Osteocyte (in vitro differentiated cells): Measurements from ENCODE around the gene GUCY2F. TPM values are rescaled to one million over a fixed set of nuclear protein-coding genes. Genes with fewer than 3 reads are reported as not detected.
A peak's percentile ranks its signal among the peaks of the same experiment; 100 is the strongest.

Experiments
- DNase-seq: peaks from one replicate; pipeline ENCODE4 v3.0.0; 2021; ENCODE audit warnings: mixed read lengths; ENCODE audit not compliant: unreplicated experiment; ENCODE audit errors: extremely low spot score
- H3K27ac Mint-ChIP-seq: one replicate; pipeline ENCODE4 v1.8.0; 2021; ENCODE audit warnings: mild to moderate bottlenecking, mixed read lengths; ENCODE audit not compliant: unreplicated experiment
- H3K27me3 Mint-ChIP-seq: one replicate; pipeline ENCODE4 v1.8.0; 2021; ENCODE audit warnings: mixed read lengths; ENCODE audit not compliant: unreplicated experiment
- H3K36me3 Mint-ChIP-seq: one replicate; pipeline ENCODE4 v1.8.0; 2021; ENCODE audit warnings: mixed read lengths; ENCODE audit not compliant: unreplicated experiment
- H3K4me1 Mint-ChIP-seq: one replicate; pipeline ENCODE4 v1.8.0; 2021; ENCODE audit warnings: mixed read lengths; ENCODE audit not compliant: unreplicated experiment
- H3K4me3 Mint-ChIP-seq: one replicate; pipeline ENCODE4 v1.8.0; 2021; ENCODE audit warnings: mild to moderate bottlenecking, moderate library complexity, mixed read lengths; ENCODE audit not compliant: unreplicated experiment
- H3K9me3 Mint-ChIP-seq: one replicate; pipeline ENCODE4 v1.8.0; 2021; ENCODE audit warnings: mixed read lengths; ENCODE audit not compliant: unreplicated experiment
- total RNA-seq: library from RNA; stranded (reverse); gene quantifications from 2 replicates; pipeline ENCODE4 v1.2.1, GENCODE V29; 2021
- TF ChIP-seq, protein P1 (sequence below): fragments of 200-600 bp; sonication (generic); IDR thresholded peaks from 2 replicates; pipeline ENCODE4 v1.5.0; 2021; ENCODE audit warnings: antibody characterized with exemption, mild to moderate bottlenecking, moderate library complexity

The GUCY2F gene
- total RNA-seq, 1 donor from 2014 or later = not detected

DNA sequence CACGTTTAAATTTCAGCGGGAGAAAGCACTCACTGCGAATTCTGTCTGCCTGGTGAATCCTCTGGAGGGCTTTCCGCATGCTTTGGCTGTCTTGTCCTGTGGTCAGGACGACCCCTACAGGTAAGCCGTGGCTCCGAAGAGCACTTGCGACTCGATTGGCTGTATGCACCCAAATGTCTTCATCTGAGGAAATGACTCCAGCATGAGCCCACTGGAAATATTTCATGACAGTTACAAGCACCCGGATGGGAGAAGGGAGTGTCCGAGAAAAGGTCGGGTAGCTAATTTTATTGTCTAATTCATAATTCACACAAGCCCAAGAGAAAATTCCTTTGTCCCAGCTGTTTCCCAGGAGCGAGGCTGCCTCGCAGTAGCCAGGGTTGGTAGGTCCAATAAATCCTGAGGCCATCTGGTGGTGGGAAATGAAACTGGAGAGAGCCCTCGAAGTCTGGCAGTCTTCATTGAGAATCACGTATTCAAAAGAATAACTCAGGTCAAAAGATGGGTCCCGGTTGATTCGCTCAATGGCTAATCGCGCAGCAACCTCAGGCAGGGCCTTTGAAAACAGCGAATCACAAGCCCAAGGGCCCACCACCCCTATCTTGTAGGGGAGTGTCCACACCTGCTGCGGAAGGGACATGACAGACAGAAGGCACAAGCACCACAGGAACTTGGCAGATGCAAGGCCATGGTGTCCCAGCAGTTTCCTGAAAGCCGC lies 6.6 kb downstream of the GUCY2F start:
- TF ChIP-seq, protein P1, sequence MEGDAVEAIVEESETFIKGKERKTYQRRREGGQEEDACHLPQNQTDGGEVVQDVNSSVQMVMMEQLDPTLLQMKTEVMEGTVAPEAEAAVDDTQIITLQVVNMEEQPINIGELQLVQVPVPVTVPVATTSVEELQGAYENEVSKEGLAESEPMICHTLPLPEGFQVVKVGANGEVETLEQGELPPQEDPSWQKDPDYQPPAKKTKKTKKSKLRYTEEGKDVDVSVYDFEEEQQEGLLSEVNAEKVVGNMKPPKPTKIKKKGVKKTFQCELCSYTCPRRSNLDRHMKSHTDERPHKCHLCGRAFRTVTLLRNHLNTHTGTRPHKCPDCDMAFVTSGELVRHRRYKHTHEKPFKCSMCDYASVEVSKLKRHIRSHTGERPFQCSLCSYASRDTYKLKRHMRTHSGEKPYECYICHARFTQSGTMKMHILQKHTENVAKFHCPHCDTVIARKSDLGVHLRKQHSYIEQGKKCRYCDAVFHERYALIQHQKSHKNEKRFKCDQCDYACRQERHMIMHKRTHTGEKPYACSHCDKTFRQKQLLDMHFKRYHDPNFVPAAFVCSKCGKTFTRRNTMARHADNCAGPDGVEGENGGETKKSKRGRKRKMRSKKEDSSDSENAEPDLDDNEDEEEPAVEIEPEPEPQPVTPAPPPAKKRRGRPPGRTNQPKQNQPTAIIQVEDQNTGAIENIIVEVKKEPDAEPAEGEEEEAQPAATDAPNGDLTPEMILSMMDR = peak; percentile 77
- Mint-ChIP-seq H3K27ac (no peak overlapping the region), H3K9me3 (no peaks in the 10 kb centered on the region), H3K36me3 (no peaks in the 10 kb centered on the region), H3K4me3 (no peak overlapping the region), H3K27me3 (no peaks in the 10 kb centered on the region), H3K4me1 (peaks cover 24% of the 10 kb centered on the region)
- DNase-seq = peak; percentile 85

DNA sequence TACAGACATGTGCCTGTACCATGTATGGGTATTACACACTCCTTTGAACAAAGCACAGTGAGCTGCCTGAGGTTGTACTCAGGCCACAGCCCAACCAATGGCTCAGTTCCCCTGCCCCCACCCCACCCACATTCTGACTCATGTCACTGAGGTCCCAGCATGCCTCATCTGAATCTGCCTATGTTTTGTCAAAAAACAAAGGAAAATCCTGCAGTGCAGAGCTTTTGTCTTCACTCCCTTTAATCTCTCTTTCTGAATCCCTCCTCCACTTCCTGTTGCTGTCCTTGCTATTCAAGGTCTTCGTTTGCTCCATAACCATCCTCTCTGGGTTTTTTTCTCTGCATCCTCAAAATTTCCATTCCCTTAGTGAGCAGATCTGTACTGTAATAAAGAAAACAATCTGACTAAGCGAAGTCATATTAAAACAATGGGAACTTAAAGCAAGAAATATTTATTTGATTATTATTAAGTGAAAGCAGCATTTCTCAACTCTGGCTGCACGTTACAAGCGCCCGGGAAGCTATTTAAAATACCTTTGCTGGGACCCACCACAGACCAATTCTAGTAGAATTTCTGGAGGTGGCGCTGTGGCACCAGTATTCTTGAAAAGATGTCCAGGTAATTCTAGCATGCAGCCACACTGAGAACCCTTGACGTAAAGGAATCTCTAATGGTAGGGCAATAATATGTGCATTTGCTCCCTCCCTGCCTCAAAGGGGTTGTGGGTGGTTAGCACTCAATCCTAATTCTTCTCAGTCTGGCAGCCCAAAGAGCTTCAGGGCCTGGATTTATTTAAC lies 8.7 kb downstream of the GUCY2F start:
- peaks cover 22% of the 10 kb centered on the region for H3K4me1 Mint-ChIP-seq
- peak overlapping the region; percentile 37 for H3K4me3 Mint-ChIP-seq
- peak overlapping the region; percentile 85 for H3K27ac Mint-ChIP-seq
- no peaks in the 10 kb centered on the region for H3K36me3 Mint-ChIP-seq
- DNase-seq = no peak
- TF ChIP-seq, protein P1 = peak; percentile 62
- no peaks in the 10 kb centered on the region for H3K9me3 Mint-ChIP-seq
- no peaks in the 10 kb centered on the region for H3K27me3 Mint-ChIP-seq

DNA sequence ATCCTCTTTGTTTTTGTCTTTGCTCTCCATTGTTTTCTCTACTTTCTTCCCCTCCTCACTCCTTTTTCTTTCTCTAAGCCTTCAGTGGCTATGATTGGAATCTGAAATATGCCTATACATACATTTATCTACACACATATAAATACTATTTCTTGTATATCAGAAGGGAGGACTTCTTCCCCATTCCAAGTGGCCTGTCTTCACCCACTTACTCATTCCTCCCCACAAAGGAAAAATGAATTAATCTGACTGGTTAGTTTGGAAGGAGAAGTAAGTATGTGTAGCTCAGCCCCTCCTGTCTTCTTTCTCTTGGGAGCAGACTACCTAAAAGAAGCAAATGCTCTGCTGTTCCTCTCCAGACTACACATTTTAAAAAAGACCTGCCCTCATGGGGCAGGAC lies 17.7 kb downstream of the GUCY2F start:
- peak overlapping the region; percentile 77 for H3K27ac Mint-ChIP-seq
- TF ChIP-seq, protein P1 = no peak
- H3K36me3 Mint-ChIP-seq = peaks cover 5% of the 10 kb centered on the region
- H3K4me3 Mint-ChIP-seq = no peak overlapping the region
- H3K27me3 Mint-ChIP-seq = no peaks in the 10 kb centered on the region
- DNase-seq = no peak
- H3K9me3 Mint-ChIP-seq = peaks cover 15% of the 10 kb centered on the region
- peaks cover 15% of the 10 kb centered on the region for H3K4me1 Mint-ChIP-seq

DNA sequence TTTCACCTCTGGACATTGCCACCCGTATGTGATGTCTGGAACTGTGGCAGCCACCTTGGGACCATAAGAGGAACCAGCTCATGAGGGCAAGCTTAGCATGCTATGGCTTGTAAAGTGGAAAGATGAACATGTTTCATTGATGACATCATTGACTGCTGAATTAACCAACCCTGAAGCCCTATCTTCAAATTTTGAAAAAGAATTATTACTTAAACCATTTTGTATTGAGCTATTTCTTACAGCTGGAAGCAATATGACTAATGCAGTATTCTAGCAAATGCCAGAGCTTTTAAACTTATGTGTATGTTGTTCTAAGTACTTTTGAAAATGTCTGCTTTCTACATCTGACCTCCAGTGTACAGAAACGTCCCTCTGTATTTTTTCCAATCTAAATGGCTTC lies 18.1 kb downstream of the GUCY2F start:
- Mint-ChIP-seq H3K9me3 (peaks cover 15% of the 10 kb centered on the region), H3K27ac (peak overlapping the region; percentile 77), H3K4me1 (peaks cover 15% of the 10 kb centered on the region), H3K36me3 (peaks cover 5% of the 10 kb centered on the region), H3K4me3 (no peak overlapping the region), H3K27me3 (no peaks in the 10 kb centered on the region)
- TF ChIP-seq, protein P1 = no peak
- no peak for DNase-seq

DNA sequence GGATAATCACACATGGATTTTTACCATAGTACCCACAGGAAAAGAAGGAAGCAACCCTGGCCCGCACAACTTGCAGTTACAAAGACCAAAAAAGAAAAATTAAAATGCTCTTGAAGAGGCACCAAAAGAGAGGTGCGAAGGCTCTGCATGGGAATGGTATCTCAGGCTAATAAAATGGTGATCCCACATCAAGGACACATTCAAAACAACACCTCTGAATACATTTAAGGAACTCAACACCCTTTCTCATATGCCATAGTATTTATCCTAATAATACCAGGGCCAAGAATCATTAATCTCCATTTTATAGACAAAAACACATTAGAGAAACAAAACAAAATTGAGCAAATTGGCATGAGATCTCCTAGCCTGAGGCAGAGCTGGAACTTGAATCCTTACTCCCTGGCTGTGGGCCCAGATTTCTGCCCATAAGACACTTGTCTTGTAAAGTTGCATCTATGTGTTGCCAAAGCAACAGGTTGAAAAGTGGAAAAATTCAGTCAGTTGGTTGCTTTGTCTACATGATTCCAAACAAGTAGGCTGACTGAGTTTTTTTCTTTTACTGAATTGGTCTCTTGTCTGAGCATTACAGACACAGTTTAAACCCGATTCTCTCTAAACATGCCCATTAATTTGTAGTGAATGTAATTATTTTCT lies 33.5 kb downstream of the GUCY2F start:
- Mint-ChIP-seq H3K27me3 (peaks cover 45% of the 10 kb centered on the region), H3K4me3 (no peak overlapping the region), H3K9me3 (no peaks in the 10 kb centered on the region), H3K27ac (peak overlapping the region; percentile 56), H3K36me3 (no peaks in the 10 kb centered on the region), H3K4me1 (peaks cover 5% of the 10 kb centered on the region)
- TF ChIP-seq, protein P1 = no peak
- no peak for DNase-seq
